Stimulated activated CD8-positive, alpha-beta memory T cell treated with anti-CD3 and anti-CD28 coated beads, Interleukin-4, amount 100 ng/mL, for 24 hours (primary cell): ENCODE measurements around the gene TSTD1.

Experiments used
- DNase-seq: peaks from one replicate; pipeline ENCODE4 v3.0.0-alpha.2; 2020; ENCODE audit warnings: low read depth

TSTD1 gene, protein sequence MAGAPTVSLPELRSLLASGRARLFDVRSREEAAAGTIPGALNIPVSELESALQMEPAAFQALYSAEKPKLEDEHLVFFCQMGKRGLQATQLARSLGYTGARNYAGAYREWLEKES

DNA sequence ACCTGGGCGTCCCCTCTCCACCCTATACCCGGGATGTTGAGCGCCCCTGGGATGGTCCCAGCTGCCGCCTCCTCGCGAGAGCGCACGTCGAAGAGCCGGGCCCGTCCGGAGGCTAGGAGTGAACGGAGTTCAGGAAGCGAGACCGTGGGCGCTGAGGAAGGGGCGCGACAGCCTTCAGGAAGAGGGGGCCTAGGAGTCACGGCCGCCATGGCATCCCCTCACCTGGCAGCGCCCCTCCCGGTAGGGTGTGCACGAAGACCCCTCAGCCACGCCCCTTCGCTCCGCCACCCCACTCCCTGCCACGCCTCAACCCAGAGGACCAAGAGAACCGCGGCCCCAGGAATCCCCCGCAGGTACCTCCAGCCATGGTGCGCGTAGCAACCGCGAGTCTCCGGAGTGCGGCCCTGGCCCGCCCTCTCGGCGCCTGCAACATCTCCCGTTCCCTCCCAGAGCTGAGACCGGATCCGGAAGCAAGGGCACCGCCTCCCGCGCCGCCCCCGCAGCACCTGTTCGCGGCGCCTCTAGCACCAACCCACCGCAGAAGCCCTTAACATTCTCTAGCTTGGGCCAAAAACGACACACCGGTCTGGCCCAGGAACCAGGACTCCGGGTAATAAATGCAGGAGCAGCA, at the start of gene TSTD1:
Gene TSTD1, minus strand, starts transcription at position 442 of the 631 bp plus-strand sequence. Its CDS starts 75 bp downstream, at position 367.
- peak; percentile 81 for DNase-seq

DNA sequence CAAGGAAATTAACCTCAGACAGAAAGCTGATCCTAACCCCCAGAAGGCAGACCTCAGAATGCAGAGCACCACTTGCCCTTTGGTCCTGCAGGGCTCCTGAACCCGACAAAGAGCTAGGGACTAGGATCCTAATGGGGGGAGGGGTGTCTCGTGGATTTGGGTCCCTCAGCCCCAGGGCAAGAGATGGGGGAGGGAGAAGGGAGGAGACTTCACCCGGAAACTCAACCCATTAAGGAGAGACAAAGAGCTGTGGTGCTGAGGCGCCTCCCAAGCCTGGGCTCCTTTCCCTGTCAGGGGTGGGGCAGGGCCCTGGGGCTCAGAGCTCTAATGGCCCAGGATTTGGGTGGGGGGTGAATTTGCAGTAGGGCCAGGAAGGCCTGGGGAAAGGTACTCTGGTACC, 47.7 kb upstream of the TSTD1 start:
- DNase-seq: no peak

DNA sequence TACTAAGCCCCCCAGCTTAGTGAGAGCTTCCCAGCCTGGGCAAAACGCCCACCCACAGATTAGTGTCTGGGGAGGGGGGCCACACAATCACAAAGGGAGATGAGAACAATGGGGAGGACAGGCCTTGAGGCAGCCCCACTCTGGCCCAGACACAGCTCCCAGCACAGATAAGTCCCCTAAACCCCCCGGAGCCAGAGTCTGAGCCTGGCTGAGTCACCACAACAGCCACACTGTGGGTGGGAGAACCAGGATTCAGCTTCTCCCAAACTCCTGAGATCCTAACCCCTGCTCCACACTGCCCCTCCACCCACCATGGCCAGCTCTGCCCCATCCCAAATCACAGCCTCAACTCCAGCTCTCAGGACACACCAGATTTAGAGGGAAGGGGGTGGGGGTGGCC, 46.4 kb upstream of the TSTD1 start:
- no peak for DNase-seq

DNA sequence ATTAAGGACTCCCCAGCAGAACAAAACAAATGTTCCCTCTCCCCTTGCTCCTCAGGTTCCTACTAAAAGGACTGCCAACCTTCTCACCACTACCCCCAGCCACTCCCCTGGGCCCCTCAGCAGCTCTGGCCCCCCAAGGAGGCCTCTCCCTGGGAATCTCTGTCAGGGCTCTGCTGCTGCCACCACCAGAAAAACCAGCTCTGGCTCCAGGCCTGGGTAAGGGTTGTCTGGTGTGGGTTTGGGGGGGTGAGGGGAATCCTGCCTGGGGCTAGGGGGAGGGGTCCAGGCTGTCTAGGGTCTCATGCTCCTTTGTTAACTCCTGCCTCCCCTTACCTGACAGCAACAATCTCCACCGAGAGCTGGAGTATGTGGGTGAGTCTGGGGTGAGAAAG, 45.8 kb upstream of the TSTD1 start:
- DNase-seq: no peak

DNA sequence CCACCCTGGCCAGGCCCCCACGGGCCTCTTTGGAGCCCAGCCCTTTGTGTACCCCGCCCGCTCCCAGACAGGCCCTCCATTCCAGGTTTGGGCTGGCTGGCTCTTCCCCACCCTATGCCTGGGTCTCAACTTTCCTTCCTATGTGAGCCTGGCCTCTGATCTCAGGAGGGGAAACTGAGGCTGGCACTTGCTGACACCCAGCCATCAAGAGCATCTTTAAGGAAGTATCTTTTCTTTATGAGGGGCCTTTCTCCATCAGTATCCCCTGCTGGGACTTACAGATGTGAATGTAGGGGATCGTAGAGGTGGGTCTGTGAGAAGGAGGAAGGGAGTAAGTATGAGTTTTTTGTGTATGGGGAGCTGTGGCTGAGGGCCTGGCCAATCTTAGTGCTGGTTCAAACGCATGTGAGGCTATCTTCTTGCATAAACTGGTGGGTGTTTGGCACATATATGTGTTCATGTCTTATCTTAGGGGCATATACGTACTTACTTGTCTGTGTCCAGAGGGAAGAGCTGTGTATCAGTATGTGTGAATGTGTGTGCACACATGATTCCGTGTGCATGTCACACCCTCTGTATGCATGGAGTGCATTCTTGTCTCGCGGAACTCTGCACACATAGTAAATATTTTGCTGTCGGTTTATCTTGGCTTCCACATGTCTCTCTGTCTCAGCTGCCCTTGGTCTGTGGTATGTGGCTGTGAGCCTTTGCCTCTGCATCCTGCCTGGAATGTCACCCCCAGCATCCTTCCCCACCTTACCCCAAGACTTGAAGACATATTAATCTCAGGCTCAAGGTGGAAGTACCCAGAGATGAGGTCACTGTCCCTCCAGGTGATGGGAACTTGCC, 45.2 kb upstream of the TSTD1 start:
- DNase-seq: no peak

DNA sequence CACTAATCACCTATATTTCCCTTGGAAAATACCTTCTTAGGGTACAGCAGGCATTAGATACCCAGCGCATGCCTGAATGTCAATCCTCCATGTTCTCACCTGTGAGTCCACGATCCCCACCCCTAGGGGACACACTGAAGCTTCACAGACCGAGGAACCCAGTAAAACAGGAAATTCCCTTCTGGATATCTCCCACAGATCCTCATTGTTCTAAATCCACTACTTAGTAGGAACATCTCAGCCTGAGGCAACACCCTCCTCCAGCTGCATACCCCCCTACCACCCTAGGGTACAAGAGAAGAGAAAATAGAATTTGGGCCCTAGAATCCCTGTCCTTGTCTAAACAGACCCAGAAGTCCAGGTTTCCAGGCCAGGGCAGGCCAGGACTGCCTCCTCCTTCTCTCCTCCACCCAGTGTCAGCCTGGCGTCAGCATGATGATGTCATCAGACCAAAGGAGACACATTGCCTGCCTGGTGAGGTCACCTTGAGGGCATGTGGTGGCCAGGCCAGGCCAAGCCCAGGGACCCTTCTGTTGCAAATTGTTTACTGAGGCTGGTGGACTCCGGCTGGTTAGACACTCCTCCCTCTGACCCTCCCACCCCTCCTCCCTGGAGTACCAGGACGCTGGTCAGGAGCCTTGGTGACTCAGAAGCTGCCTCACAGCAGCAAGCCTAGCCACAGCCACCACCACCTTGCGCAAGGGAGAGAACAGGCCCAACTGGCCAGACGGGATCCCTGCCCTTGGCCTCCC, 44.4 kb upstream of the TSTD1 start:
- no peak for DNase-seq

DNA sequence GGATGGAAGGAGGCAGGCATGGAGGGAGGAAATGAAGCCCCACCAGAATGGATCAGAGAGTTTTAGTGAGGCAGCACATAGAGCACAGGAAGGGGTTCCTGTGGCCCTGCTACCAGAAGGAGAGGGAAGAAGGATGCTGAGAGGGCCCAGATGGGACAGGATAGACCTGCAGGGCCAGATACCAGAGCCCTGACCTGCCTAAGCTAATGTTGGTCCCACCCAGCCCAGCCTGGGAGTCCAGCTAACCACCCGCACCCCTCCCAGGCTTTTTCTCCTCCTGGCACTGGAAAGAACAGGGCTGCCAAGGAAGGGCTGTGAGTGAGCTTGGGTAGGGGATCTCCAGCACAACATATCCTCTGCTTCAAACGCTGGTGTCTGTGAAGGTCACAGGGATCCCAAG, 43.7 kb upstream of the TSTD1 start:
- DNase-seq: no peak

DNA sequence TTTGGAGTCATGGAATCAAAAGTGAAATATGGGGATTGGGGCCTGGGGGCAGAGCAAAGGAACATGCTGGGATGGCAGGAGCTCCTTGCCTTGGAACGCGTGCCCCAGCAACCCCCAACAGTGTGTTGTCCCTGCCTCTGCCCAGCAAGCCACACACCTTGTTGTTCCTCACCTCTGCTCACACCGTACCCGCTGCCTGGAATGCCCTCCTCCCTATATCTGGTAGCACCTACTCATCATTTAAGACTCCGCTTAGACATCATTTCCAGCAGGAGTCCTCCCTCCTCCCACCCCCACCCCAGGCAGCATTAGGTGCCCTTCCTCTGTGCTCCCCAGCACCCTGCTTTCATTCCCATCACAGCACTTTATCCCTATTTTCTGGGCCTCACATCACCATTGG, 42.8 kb upstream of the TSTD1 start:
- no peak for DNase-seq

DNA sequence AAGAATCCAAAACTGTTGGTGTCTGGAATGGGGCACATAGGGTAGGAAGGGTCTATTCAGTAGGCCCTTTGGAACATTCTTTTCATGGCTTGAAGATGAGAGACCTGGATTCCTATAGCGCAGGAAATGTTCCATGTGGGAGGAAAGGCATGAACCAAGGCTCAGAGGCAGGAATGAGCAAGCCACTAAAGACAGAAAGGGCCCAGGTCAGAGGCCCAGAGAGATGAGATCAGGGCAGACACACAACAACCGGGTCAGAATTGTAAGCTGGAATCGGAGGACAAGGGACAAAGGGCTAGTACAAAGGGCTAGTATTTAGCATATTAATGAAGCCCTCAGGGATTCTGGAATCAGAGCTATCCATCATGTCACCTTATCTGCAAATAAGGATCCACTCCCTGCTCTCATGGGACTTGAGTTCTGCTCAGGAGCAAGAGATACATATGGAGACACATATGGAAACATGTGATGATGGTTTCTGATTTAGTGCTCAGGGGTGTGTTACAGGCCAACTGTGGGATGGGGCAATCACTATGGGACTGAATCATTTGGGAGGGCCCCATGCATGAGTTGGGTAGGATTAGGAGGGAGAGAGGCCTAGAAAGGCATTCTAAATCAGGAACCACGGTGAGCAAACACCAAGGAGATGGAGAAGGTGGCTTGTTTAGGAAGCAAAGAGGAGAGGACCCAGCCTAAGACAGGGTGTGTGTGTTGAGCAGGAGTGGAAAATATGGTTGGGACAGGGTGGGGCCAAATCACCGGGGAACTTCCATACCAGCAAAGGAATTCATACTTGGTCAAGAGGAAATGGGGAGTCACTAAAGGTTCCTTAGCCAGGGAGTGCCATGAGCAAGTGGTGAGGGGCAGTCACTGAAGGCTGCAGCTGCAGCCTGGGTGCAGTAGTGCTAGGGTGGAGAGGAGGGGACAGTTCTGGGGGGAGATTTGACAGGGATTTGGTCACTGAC, 42.0 kb upstream of the TSTD1 start:
- DNase-seq: no peak

DNA sequence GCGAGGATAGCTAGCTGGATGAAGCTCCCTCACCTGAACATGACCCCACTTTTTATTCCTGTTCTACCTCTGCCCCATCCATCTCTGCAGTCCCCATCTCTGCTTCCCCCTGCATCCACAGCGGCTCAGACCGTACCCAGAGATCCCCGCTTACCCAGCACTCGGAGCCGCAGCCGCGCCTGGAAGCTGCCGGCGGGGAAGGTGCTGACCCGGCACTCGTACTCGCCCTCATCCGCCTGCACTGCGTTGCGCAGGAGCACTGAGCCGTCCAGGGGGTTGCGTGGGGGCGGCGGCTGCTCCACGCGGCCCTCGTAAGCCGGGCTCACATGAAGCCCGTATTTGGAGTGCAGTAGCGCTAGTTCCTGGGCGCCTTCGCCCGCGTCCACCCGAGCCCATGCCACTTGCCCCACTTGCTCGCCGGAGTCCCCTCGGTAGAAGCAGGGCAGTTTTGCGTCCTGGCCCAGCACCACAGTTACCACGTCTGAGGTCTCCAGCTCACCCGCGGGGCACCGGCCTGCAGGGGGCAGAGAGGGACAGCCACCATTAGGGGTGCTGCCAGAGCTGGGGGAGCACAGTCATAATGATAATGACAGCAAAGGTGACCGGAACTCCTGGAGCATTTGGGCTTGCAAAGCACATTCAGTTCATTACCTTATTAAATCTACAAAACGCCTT, 40.8 kb upstream of the TSTD1 start:
- DNase-seq: no peak

DNA sequence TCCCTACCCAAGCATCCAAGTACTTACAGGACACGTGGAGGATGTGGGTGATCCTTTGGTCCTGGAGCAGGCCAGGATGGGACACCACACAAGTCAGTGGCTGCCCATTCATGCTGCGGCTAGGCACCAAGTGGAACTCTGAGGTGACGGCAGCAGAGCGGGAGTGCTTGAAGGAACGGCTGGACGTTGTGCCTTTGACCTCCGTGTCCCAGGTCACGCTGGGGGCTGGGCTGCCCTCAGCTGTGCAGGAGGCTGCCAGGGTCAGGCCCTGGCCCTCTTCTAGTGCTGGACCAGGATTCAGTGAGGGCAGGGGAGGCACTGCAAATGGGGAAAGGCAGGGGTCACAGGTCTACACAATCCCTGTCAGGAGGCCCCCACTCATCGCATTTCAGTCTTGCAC, 38.7 kb upstream of the TSTD1 start:
- DNase-seq: no peak

DNA sequence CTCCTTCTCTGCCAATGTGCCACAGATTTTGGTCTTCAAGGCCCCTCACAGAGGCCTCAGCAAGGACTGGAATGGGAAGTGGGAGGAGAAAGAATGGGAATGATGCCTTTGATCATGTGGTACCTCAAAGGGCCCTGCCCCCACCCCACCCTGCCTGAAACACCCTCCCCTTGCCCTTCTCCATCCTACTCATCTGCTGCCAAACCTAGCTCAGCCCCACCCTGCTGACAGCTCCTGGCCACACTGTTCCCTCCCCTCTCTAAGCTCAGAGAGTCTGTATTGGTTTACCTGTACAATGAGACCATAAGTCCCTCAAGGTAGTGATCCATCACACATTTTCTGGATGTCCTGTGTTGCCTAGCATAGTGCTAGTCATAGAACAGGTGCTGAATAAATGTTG, 37.6 kb upstream of the TSTD1 start:
- no peak for DNase-seq

DNA sequence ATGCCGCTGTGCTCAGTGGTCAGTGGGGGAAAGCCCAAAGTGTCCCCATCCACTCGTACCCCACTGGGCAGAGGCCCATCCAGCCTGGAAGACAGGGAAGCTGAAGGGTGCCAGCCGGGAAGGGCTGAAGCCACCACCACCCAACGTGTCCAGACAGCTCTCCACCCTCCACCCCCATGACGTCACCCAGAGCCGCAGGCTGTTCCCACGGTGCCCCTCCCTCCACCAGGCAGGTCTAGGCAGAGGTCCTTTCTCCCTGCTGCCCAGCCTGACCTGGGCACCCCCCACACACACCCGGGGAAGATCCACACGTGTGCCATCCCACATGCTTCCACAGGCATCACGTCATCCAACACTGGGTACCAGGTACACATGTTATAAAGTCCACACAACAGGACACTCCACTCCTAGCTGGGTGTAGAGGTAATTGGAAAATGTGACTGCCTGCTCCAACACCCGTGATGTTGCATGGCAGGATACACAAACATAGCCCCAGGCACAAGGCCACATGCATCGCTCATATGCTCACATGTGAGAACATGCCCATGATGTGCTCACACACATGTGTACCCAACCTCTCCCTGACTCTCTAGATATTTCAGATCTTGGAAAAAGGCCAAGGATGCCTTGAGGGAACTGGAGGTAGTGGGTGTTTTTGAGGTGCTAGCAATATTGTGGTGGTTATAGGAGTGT, 36.1 kb upstream of the TSTD1 start:
- no peak for DNase-seq

DNA sequence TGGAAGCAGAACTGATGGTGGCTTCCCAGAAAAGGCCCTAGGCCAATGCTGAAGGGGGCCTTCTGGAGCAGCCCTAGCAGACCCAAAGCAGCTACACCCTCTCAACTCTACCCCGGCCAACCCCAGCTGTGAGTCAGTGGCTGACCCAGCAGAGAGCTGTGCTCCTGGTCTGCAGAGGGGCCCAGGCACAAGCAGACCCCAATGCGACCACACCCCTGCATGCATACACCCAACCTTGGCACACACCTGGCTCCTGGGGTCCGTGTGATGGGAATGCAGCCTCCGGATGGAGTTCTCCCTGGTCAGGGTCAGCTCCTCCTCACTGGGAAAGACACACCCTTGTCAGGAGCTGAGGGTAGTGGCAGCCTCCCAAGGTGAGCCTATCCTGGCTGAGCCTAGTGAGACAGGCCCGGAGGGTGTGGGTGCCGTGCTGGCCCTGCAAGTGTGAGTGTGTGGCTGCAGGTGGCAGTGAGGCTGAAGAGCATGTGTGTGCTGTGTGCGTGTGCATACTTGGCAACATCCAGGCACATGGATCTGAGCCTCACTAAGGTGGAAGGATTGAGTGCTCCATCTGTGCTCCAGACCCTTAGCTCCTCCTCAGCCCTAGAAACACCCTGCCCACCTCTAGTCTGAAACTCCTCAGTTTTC, 34.8 kb upstream of the TSTD1 start:
- DNase-seq: no peak

DNA sequence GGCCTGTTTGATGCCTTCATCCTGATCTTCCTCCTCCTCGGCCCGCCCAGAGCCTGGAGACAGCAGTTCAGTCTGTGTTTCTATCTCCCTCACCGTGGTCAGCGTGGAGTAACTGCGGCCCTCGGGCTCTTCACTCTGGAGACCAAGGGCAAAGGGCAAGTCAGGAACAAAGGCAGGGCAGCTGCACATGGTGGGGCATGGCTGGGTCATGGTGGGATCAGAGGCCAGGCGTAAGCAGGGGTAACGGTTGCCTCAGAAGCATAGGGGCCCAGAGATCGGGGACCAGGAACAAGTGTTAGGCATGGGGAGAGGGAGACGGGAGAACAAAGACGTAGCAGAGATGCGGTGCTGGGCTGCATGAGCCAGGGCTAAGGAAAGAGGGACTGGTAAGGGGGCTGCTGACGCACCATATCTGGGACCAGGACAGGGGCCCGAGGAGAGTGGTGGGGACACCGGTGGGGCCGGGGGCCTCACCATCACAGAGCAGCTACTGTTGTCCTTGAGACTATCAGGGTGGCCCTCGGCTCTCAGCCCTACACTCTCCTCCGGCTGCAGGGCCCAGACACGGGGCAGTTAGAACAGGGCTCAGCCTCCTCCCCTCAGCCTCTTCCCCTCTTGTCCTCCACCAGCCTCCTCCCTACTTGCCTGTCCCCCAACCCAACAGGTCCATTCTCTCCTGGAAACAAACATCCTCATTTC, 34.1 kb upstream of the TSTD1 start:
- DNase-seq: no peak

DNA sequence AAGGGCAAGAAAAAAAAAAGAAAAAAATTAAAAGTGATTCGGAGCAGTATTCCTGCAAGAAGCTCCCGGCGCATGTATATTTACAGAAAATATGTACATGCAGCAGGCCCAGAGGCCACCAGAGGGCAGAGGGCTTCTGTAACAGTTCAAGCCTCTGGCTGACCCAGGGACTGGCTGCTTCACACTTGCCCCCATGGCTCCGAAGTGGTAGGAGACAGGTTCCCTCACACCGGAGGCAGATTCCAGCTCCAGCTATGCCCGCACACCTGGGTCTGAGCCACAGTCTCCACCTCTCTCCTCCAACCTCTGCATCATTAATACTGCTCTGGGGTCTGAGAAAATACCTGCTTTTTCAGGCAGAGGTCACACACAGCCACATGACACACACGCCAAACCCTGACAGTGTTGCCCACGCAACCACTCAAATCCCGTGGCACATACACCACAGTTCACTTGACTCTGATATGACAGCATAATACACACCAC, 33.2 kb upstream of the TSTD1 start:
- no peak for DNase-seq

DNA sequence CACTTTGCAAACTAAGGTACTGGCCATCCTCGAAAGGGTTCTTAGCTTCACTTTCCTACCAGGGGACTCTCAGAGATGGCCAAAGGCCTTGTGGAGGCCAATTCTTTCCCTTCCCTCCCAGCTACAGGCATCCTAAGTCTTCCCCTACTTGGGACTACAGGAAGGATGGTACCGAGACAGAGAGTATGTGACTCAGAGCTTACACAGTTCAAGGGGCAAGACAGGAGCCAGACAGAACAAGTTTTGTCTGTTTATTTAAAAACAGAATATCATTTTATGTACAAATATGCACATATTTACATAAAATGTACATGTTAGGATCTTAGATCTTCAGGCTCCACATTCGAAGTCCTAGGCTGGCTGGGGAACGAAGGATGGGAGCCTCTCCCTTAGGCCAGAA, 32.0 kb upstream of the TSTD1 start:
- DNase-seq: no peak

DNA sequence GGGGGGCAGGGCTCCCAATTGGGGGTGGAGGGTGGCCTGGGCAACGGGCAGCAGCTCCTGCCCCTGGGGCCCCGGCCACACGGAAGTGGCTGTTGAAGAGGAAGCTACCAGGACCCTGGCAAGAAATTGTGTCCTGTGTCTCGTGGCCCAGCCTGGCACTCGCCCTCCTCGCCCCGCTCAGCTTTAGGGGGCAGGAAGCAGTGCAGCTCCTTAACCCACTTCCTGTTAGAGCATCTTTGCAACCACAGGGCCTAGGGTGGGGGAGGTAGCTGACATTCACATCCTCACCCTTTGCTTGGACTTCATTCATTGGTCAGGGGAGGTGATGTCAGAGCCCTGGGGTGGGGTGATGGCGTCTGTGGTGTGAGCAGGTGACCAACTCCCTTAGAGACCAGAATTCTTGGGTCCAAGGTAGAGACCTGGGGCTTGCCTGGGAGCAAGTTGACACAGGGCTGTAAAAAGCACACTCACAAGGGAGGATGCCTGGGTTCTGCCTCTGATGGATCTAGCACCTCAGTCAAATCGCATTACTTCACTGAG, 31.0 kb upstream of the TSTD1 start, which contains the start of gene ARHGAP30:
Gene ARHGAP30, minus strand, starts transcription at position 161 of the 540 bp plus-strand sequence. CDS start 267 bp downstream, outside the sequence.
- DNase-seq: peak; percentile 78

DNA sequence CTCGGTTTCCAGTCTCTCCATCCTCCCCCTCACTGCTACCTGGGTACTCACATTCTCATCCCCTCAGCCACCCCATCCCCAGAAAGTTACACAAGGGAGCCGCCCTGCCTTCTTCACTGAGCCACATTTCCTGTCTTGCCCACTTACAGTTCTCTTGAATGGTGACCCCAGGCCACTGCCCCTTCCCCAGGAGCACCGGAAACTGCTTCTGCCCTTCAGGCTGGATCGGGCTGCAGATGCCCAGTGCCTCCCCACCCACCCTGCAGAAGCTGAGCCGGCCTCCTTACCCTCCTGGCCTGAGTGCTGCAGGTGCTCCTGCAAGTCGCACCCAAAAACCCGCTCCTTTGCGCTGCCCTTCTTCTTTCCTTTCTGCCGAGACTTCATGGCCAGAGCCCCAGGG, 30.5 kb upstream of the TSTD1 start:
- no peak for DNase-seq
